Right lobe of liver (tissue), 6 donors: ENCODE data around the gene C5orf58. TPM values are rescaled to one million over a fixed set of nuclear protein-coding genes. Genes with fewer than 3 reads are reported as not detected.

Experiments used
- ATAC-seq, 4 donors: fragments of 200-7000 bp; cut with Tn5 transposase; one replicate each; pipeline ENCODE4 v1.9.1; 2020; ENCODE audit warnings: mild to moderate bottlenecking in 4 of 4, moderate library complexity in 4 of 4
- DNase-seq, 3 donors: peaks; one replicate each; pipeline ENCODE4 v3.0.0-alpha.2; 2020
- H3K27ac ChIP-seq, 3 donors: fragments of 200-600 bp; one replicate each; pipeline ENCODE4 v1.8.0; 2022
- H3K27me3 ChIP-seq, 2 donors: fragments of 200-600 bp; one replicate each; pipeline ENCODE4 v1.8.0; 2022
- H3K36me3 ChIP-seq, 4 donors: fragments of 200-600 bp; sonication (generic) in 1 of 4; one replicate each; pipeline versions ENCODE4 v1.5.1 to v1.8.0; 2017 to 2022; ENCODE audit warnings: control low read depth in 1 of 4
- H3K4me1 ChIP-seq, 4 donors: fragments of 200-600 bp; sonication (generic) in 1 of 4; one replicate each; pipeline versions ENCODE4 v1.5.1 to v1.8.0; 2017 to 2022; ENCODE audit warnings: control low read depth in 1 of 4
- H3K4me3 ChIP-seq, 3 donors: fragments of 200-600 bp; one replicate each; pipeline ENCODE4 v1.8.0; 2022
- H3K9me3 ChIP-seq, 4 donors: fragments of 200-600 bp; sonication (generic) in 1 of 4; one replicate each; pipeline versions ENCODE4 v1.5.1 to v1.8.0; 2017 to 2022; ENCODE audit warnings: control low read depth in 1 of 4
- CTCF ChIP-seq, 4 donors: fragments of 200-600 bp in 3 of 4; fragments of 450-650 bp in 1 of 4; IDR thresholded peaks; one replicate each; pipeline versions ENCODE4 v1.5.1 to v1.8.0; 2016 to 2022; ENCODE audit warnings: antibody characterized with exemption in 4 of 4, mild to moderate bottlenecking in 2 of 4
- POLR2A ChIP-seq: fragments of 450-650 bp; IDR thresholded peaks from one replicate; pipeline ENCODE4 v1.6.1; 2017; ENCODE audit warnings: antibody characterized with exemption, mild to moderate bottlenecking
- WGBS: methylation state at CpG from one replicate; pipeline ENCODE4 v1.1.6; 2018; ENCODE audit warnings: low coverage, low lambda C conversion rate; ENCODE audit not compliant: insufficient coverage; ENCODE audit errors: missing lambda C conversion rate; 5-methylcytosine and 5-hydroxymethylcytosine counted together
- intact Hi-C, 2 donors: fragments of 100-400 bp; cut with DNase I; formaldehyde crosslinking; loops; one replicate each; pipeline versions ENCODE4 v1.11.2 to v1.14.1; 2022
- total RNA-seq, 6 experiments: library from RNA; depleted of rRNA in 2 of 6; stranded (reverse); fragments of >200 nt in 2 of 6; fragmentation: NEBNext Ultra II Directional in 3 of 6; extraction: Animal tissue kit (Norgen Biotek cat#: 25700) in 3 of 6; gene quantifications; one replicate each; pipeline versions ENCODE4 v1.1.0 to v1.2.4, GENCODE V29; 2016 to 2023
- donor health status: DM: no; HTN: yes; CAD: no.
- donor health status: DM: no; HTN: no; CAD: no.
- donor health status: DM: no; HTN: no; CAD: no.
- donor health status: DM: no; HTN: yes; CAD: no.
- donor health status: DM: no; HTN: yes; CAD: no.

The C5orf58 gene
- total RNA-seq, 6 experiments from 2014 or later = not detected

- H3K36me3 ChIP-seq = peaks cover 0 to 31% (median 0%) of the 10 kb centered on the region in 4 donors
- no peak for ATAC-seq
- intact Hi-C loops = no loop called here
- no peaks in the 10 kb centered on the region for H3K9me3 ChIP-seq
- H3K27ac ChIP-seq = no peak overlapping the region
- whole genome bisulfite sequencing = 55% methylated on average over 10 of the region's 15 CpGs
- no peak for TF ChIP-seq POLR2A
- no peak for TF ChIP-seq CTCF (IDR thresholded peaks at IDR 0.05)
- no peaks in the 10 kb centered on the region for H3K4me1 ChIP-seq
- no peak for DNase-seq
- H3K27me3 ChIP-seq = no peaks in the 10 kb centered on the region
- no peak overlapping the region for H3K4me3 ChIP-seq
These were observed 29.6 kb downstream of the C5orf58 start for GRCh38 chr5:170262061-170263045.

DNA sequence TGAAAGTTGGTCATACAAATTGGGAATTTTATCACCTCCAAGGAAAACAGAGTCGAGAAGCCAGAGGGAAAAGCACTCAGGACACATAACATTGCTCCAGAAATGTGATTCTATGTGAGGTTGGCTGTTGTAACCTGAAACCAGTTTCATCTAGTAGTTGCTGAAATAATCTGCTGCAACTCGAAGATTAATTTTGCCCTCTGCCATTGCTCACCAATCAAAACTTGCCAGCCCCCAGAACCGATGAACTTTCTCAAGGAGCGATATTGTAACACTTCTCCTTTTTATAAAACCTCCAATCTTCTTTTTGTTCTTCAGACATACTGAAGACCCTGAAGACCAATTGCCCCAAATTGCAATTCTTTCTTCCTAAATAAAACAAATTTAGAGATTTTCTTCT, 31.1 kb downstream of the C5orf58 start:
- 53% methylated on average over 4 of the region's 4 CpGs for WGBS
- intact Hi-C loops = no loop called here
- Histone ChIP-seq H3K9me3 (no peaks in the 10 kb centered on the region), H3K27me3 (no peaks in the 10 kb centered on the region), H3K36me3 (peaks cover 0 to 25% (median 0%) of the 10 kb centered on the region in 4 donors), H3K4me1 (peaks cover 0 to 4% (median 0%) of the 10 kb centered on the region in 4 donors), H3K27ac (no peak overlapping the region), H3K4me3 (no peak overlapping the region)
- ATAC-seq = no peak
- no peak for DNase-seq
- TF ChIP-seq CTCF (IDR thresholded peaks at IDR 0.05) (no peak), POLR2A (no peak)

GRCh38 chr5:170265522-170265921, 32.7 kb downstream of the C5orf58 start:
- intact Hi-C loops = no loop called here
- no peak for DNase-seq
- ATAC-seq = peak; percentile 8 to 25 (median 8)
- TF ChIP-seq POLR2A (no peak), CTCF (IDR thresholded peaks at IDR 0.05) (no peak)
- Histone ChIP-seq H3K27me3 (no peaks in the 10 kb centered on the region), H3K4me1 (peaks cover 0 to 4% (median 0%) of the 10 kb centered on the region in 4 donors), H3K9me3 (no peaks in the 10 kb centered on the region), H3K4me3 (no peak overlapping the region), H3K27ac (no peak overlapping the region), H3K36me3 (peaks cover 0 to 12% (median 0%) of the 10 kb centered on the region in 4 donors)
- 18% methylated on average over 5 of the region's 5 CpGs for WGBS

DNA sequence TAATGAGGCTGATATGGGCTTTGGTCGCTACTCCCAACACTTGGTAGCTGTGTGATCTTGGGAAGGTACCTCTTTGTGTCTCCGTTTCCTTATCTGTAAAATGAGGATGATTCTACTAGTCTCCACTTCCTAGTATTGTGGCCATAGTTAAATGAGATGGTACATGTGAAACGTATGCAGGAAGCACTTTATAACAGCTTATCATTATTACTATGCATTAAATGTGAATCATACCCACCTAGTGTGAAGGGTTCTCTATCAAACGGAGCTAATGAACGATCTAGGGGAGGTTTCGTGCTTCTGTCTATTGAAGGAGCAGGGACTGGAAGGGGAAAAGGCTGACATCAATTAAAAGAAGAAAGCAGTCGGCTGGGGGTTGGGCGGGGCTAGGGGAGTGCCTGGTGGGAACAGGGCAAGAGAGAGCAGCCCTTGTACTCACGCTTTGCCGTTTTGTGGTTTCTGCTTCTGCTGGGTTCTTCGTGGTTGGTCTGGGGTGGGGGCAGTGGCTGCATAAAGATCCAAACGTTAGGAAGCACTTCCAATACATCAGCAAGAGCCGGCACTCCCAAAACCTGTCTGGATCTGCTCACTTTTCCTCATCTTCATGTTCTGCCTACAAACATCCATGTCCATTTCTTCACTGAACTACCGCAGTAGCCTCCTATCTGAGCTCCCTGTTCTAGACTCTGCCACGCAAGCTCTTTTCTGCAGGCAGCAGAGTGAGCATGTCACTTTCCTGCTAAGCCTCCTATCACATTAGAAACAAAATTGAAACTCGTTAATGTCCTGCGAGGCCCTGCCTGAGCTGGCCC, 34.0 kb downstream of the C5orf58 start:
- DNase-seq (no peak), ATAC-seq (no peak)
- intact Hi-C loops = no loop called here
- Histone ChIP-seq H3K9me3 (no peaks in the 10 kb centered on the region), H3K4me3 (no peak overlapping the region), H3K27me3 (no peaks in the 10 kb centered on the region), H3K27ac (peak overlapping the region in 1 of 3 donors; percentile 4), H3K4me1 (peaks cover 0 to 4% (median 0%) of the 10 kb centered on the region in 4 donors), H3K36me3 (peaks cover 0 to 1% (median 0%) of the 10 kb centered on the region in 4 donors)
- no peak for TF ChIP-seq CTCF (IDR thresholded peaks at IDR 0.05)
- no peak for TF ChIP-seq POLR2A
- 26% methylated on average over 17 of the region's 17 CpGs for WGBS
